ENCODE data around the gene IKZF3. TPM values are rescaled to one million over a fixed set of nuclear protein-coding genes. Genes with fewer than 3 reads are reported as not detected.

Gene IKZF3
- total and polyA plus RNA-seq, 10 of the 15 experiments (the other 5 are each of a cell fraction or from before 2014, with no cell fraction given), result 5.5 to 98.2 (median 47.6) TPM

- TF ChIP-seq, protein P1, sequence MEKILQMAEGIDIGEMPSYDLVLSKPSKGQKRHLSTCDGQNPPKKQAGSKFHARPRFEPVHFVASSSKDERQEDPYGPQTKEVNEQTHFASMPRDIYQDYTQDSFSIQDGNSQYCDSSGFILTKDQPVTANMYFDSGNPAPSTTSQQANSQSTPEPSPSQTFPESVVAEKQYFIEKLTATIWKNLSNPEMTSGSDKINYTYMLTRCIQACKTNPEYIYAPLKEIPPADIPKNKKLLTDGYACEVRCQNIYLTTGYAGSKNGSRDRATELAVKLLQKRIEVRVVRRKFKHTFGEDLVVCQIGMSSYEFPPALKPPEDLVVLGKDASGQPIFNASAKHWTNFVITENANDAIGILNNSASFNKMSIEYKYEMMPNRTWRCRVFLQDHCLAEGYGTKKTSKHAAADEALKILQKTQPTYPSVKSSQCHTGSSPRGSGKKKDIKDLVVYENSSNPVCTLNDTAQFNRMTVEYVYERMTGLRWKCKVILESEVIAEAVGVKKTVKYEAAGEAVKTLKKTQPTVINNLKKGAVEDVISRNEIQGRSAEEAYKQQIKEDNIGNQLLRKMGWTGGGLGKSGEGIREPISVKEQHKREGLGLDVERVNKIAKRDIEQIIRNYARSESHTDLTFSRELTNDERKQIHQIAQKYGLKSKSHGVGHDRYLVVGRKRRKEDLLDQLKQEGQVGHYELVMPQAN (conservative IDR thresholded peaks at IDR 0.05), result no peak
- no peak for TF ChIP-seq JUND (IDR thresholded peaks at IDR 0.05; ENCODE audit: low read depth, low read length)
- no peak for TF ChIP-seq ZNF622 (IDR thresholded peaks at IDR 0.05)
- TF ChIP-seq LARP7 (IDR thresholded peaks at IDR 0.05), result no peak
- TF ChIP-seq, protein P2, sequence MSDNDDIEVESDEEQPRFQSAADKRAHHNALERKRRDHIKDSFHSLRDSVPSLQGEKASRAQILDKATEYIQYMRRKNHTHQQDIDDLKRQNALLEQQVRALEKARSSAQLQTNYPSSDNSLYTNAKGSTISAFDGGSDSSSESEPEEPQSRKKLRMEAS (IDR thresholded peaks at IDR 0.05; ENCODE audit: low read depth, low read length), result no peak
- peak; percentile 89 to 91 for TF ChIP-seq IKZF2 (IDR thresholded peaks at IDR 0.05)
- TF ChIP-seq YBX1 (IDR thresholded peaks at IDR 0.05), result no peak
- TF ChIP-seq RB1 (IDR thresholded peaks at IDR 0.05; ENCODE audit: borderline replicate concordance), result no peak
- TF ChIP-seq ELK1 (IDR thresholded peaks at IDR 0.05; ENCODE audit: low read depth, low read length), result no peak
- TF ChIP-seq FOS (IDR thresholded peaks at IDR 0.05; ENCODE audit: borderline replicate concordance, extremely low read depth, insufficient read length), result no peak
- TF ChIP-seq NRF1 (conservative IDR thresholded peaks at IDR 0.05; ENCODE audit: low read depth, low read length), result no peak
- 0 out of 2 replicates have a peak, but pooled peaks have one; percentile 40 for TF ChIP-seq TCF7 (IDR thresholded peaks at IDR 0.05; ENCODE audit: borderline replicate concordance)
- peak; percentile 79 for TF ChIP-seq CUX1 (IDR thresholded peaks at IDR 0.05; ENCODE audit: insufficient replicate concordance, low read depth, low read length)
- peak; percentile 81 for TF ChIP-seq MTA3 (IDR thresholded peaks at IDR 0.05; ENCODE audit: borderline replicate concordance, low read length)
- no peak for TF ChIP-seq SREBF1 (IDR thresholded peaks at IDR 0.05; ENCODE audit: low read length)
- TF ChIP-seq BCLAF1 (IDR thresholded peaks at IDR 0.05), result no peak
- TF ChIP-seq NFYA (IDR thresholded peaks at IDR 0.05; ENCODE audit: borderline replicate concordance, low read depth, low read length), result no peak
- no peak for TF ChIP-seq RCOR1 (conservative IDR thresholded peaks at IDR 0.05; ENCODE audit: low read depth, low read length)
- peak; percentile 70; the same call in 1 of the 2 replicates for TF ChIP-seq STAT3 (IDR thresholded peaks at IDR 0.05; ENCODE audit: low read depth, low read length)
- TF ChIP-seq BACH1 (IDR thresholded peaks at IDR 0.05; ENCODE audit: borderline replicate concordance), result no peak
Observed at GRCh38 chr17:39769974-39770587, 94.0 kb downstream of the IKZF3 start (continued).
